ENCODE results near the gene PRPF8. TPM values are rescaled to one million over a fixed set of nuclear protein-coding genes. Genes with fewer than 3 reads are reported as not detected.

The PRPF8 gene
- polyA plus RNA-seq, 1 of the 3 experiments (the other 2 are of a cell fraction) = 149 TPM

DNA sequence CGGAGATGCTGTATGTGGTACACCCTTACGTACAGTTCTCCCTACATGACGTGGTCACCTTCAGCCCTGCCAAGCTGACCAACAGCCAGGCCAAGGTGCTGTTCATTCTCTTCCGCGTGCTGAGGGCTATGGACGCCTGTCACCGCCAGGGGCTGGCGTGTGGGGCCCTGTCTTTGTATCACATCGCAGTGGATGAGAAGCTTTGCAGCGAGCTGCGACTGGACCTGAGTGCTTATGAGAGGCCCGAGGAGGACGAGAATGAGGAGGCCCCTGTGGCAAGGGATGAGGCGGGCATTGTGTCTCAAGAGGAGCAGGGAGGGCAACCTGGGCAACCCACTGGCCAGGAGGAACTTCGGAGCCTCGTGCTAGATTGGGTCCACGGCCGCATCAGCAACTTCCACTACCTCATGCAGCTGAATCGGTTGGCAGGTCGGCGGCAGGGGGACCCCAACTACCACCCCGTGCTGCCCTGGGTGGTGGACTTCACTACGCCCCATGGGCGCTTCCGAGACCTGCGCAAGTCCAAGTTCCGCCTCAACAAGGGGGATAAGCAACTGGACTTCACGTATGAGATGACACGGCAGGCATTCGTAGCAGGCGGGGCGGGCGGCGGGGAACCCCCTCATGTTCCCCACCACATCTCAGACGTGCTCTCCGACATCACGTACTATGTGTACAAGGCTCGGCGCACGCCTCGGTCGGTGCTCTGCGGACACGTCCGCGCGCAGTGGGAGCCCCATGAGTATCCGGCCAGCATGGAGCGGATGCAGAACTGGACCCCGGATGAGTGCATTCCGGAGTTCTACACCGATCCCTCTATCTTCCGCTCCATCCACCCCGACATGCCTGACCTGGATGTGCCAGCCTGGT, 41.2 kb upstream of the PRPF8 start:
- Histone ChIP-seq H3K4me2 (peak overlapping the region; percentile 98), H4K20me1 (ENCODE audit: insufficient read depth) (no peaks in the 10 kb centered on the region), H3K36me3 (replicated peaks in 1 of 2; ENCODE audit: control insufficient read depth in 1 of 2, insufficient read depth in 2 of 2, low read length in 1 of 2) (peaks cover 0 to 31% of the 10 kb centered on the region in 2 experiments), H3K27me3 (ENCODE audit: insufficient read depth) (no peaks in the 10 kb centered on the region), H3K79me2 (ENCODE audit: insufficient read depth) (peaks cover 4% of the 10 kb centered on the region; the same call in 1 of the 2 replicates), H3K9me2 (no peaks in the 10 kb centered on the region), H3K9me3 (no peaks in the 10 kb centered on the region), H3K4me3 (ENCODE audit: low read depth in 2 of 2, low read length in 1 of 2) (peak overlapping the region in 1 of 2 experiments; percentile 68; a peak in 1 of 4 replicates), H3K27ac (ENCODE audit: low read depth in 2 of 2, low read length in 1 of 2) (no peak overlapping the region), H2AFZ (ENCODE audit: low read depth) (no peak overlapping the region), H3K4me1 (ENCODE audit: control insufficient read depth in 1 of 2, insufficient read depth in 2 of 2, low read depth in 1 of 2, low read length in 1 of 2) (peaks cover 0 to 8% of the 10 kb centered on the region in 2 experiments; a peak in 2 of 4 replicates), H3K9ac (no peak overlapping the region), H3F3A (replicated peaks; ENCODE audit: insufficient read depth) (peaks cover 10% of the 10 kb centered on the region)
- ChIA-PET POLR2A (interaction anchor here (1.6 kb wide), 2 partner anchors 9 to 58 kb away, joined by 5 read pairs; no protein-coding TSS in a partner anchor), CTCF (interaction anchor here (0.6 to 0.8 kb wide), 3 partner anchors 58 to 519 kb away, joined by 3 to 4 read pairs (median 4); no protein-coding TSS in a partner anchor)
- DNase-seq = peak; percentile 20
- TF ChIP-seq, protein P1, sequence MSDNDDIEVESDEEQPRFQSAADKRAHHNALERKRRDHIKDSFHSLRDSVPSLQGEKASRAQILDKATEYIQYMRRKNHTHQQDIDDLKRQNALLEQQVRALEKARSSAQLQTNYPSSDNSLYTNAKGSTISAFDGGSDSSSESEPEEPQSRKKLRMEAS (IDR thresholded peaks at IDR 0.05; ENCODE audit: low read depth) = no peak
- TF ChIP-seq SIN3A (IDR thresholded peaks at IDR 0.05; ENCODE audit: borderline replicate concordance, low read depth, low read length) (no peak), EP300 (IDR thresholded peaks at IDR 0.05; ENCODE audit: borderline replicate concordance in 1 of 2, low read depth in 1 of 2, low read length in 1 of 2) (no peak), RAD21 (IDR thresholded peaks at IDR 0.05; ENCODE audit: low read length) (no peak), FOXJ3 (CRISPR knock-in tag; IDR thresholded peaks at IDR 0.05) (no peak), TCF12 (IDR thresholded peaks at IDR 0.05) (no peak), FOSL2 (IDR thresholded peaks at IDR 0.05; ENCODE audit: borderline replicate concordance, low read depth) (no peak), MXI1 (IDR thresholded peaks at IDR 0.05; ENCODE audit: low read depth, low read length) (no peak), GATA2 (CRISPR knock-in tag; IDR thresholded peaks at IDR 0.05) (no peak), ELF1 (IDR thresholded peaks at IDR 0.05) (no peak), YY1 (IDR thresholded peaks at IDR 0.05; ENCODE audit: low read depth) (no peak), TEAD4 (IDR thresholded peaks at IDR 0.05; ENCODE audit: borderline replicate concordance, insufficient read depth) (no peak), RXRA (IDR thresholded peaks at IDR 0.05; ENCODE audit: borderline replicate concordance, low read depth) (no peak), SMC3 (IDR thresholded peaks at IDR 0.05; ENCODE audit: low read depth, low read length) (no peak), NFIC (IDR thresholded peaks at IDR 0.05; ENCODE audit: borderline replicate concordance) (no peak), CTCF (IDR thresholded peaks at IDR 0.05) (no peak), PBX3 (IDR thresholded peaks at IDR 0.05) (no peak)
- 96% methylated on average over 34 of the region's 54 CpGs for WGBS (ENCODE audit: low lambda C conversion rate)
